ENCODE measurements around the gene ZIC3. TPM values are rescaled to one million over a fixed set of nuclear protein-coding genes. Genes with fewer than 3 reads are reported as not detected.

Gene ZIC3
- total RNA-seq, 1 donor from 2014 or later = not detected

- intact Hi-C loops (cut with DNase I) = no loop called here
- Histone ChIP-seq H3K4me3 (no peak overlapping the region), H3K27ac (no peak overlapping the region), H3K36me3 (no peaks in the 10 kb centered on the region), H3K9me3 (no peaks in the 10 kb centered on the region), H3K27me3 (peaks cover 17% of the 10 kb centered on the region), H3K4me1 (no peaks in the 10 kb centered on the region)
- TF ChIP-seq CTCF (IDR thresholded peaks at IDR 0.05) = no peak
- no peak for DNase-seq (ENCODE audit: low spot score in 2 of 2)
Measured at GRCh38 chrX:137575596-137576255, 9.8 kb downstream of the ZIC3 start.

GRCh38 chrX:137587151-137587550 is 21.2 kb downstream of the ZIC3 start:
- Histone ChIP-seq H3K9me3 (no peaks in the 10 kb centered on the region), H3K27ac (no peak overlapping the region), H3K4me3 (no peak overlapping the region), H3K27me3 (no peaks in the 10 kb centered on the region), H3K4me1 (no peaks in the 10 kb centered on the region), H3K36me3 (no peaks in the 10 kb centered on the region)
- DNase-seq (ENCODE audit: low spot score in 2 of 2) = no peak
- intact Hi-C loops (cut with DNase I) = no loop called here
- no peak for TF ChIP-seq CTCF (IDR thresholded peaks at IDR 0.05)

- Histone ChIP-seq H3K27me3 (no peaks in the 10 kb centered on the region), H3K27ac (no peak overlapping the region), H3K4me3 (no peak overlapping the region), H3K36me3 (no peaks in the 10 kb centered on the region), H3K4me1 (no peaks in the 10 kb centered on the region), H3K9me3 (no peaks in the 10 kb centered on the region)
- no peak for TF ChIP-seq CTCF (IDR thresholded peaks at IDR 0.05)
- intact Hi-C loops (cut with DNase I) = no loop called here
- no peak for DNase-seq (ENCODE audit: low spot score in 2 of 2)
Measured at GRCh38 chrX:137600769-137601168, 34.8 kb downstream of the ZIC3 start.
